K562 (cell line): ENCODE measurements around the gene JPT1. TPM values are rescaled to one million over a fixed set of nuclear protein-coding genes. Genes with fewer than 3 reads are reported as not detected.

Experiments
- CAMTA2 ChIP-seq: fragments of 250-450 bp; sonication (Bioruptor Pico); conservative IDR thresholded peaks from 2 replicates; pipeline ENCODE4 v1.5.1; 2022
- DLX4 ChIP-seq: fragments of 250-450 bp; sonication (Bioruptor Pico); IDR thresholded peaks from 2 replicates; pipeline ENCODE4 v1.6.1; 2021; ENCODE audit warnings: mild to moderate bottlenecking
- FOXK2 ChIP-seq, 2 experiments: fragments of 450-650 bp; IDR thresholded peaks in 1 of 2; conservative IDR thresholded peaks in 1 of 2; 2 replicates each; pipeline ENCODE4 v1.6.1; 2016; ENCODE audit warnings: low read depth in 2 of 2, mild to moderate bottlenecking in 1 of 2
- GATAD2B ChIP-seq: fragments of 450-650 bp; IDR thresholded peaks from 2 replicates; pipeline ENCODE4 v1.6.1; 2017; ENCODE audit warnings: mild to moderate bottlenecking, borderline replicate concordance
- JUNB ChIP-seq: fragments of 450-650 bp; formaldehyde crosslinking; conservative IDR thresholded peaks from 2 replicates; pipeline ENCODE4 v1.4.0; 2020; ENCODE audit warnings: mild to moderate bottlenecking
- MEF2D ChIP-seq: conservative IDR thresholded peaks from 2 replicates; pipeline ENCODE4 v1.6.1; 2016; ENCODE audit warnings: low read depth, missing genetic modification characterization, missing compliant biosample characterization
- MIER1 ChIP-seq: fragments of 450-650 bp; IDR thresholded peaks from 2 replicates; pipeline ENCODE4 v1.6.1; 2016; ENCODE audit warnings: antibody characterized with exemption, mild to moderate bottlenecking, low read depth
- NR2F6 ChIP-seq: fragments of 450-650 bp; formaldehyde crosslinking; IDR thresholded peaks from 2 replicates; pipeline ENCODE4 v1.4.0; 2020; ENCODE audit warnings: mild to moderate bottlenecking
- NR3C1 ChIP-seq: sonication (generic); formaldehyde crosslinking; IDR thresholded peaks from 2 replicates; pipeline ENCODE4 v1.8.1; 2022; ENCODE audit warnings: missing genetic modification reagents
- PML ChIP-seq: IDR thresholded peaks from 2 replicates; pipeline ENCODE4 v1.6.1; 2012; ENCODE audit warnings: low read length, inconsistent platforms
- PYGO2 ChIP-seq: fragments of 450-650 bp; IDR thresholded peaks from 2 replicates; pipeline ENCODE4 v1.6.1; 2016; ENCODE audit warnings: mild to moderate bottlenecking, missing genetic modification characterization, moderate library complexity, missing compliant biosample characterization
- SMAD2 ChIP-seq: fragments of 150-350 bp; IDR thresholded peaks from 2 replicates; pipeline ENCODE4 v1.6.1; 2014; ENCODE audit warnings: low read depth, mild to moderate bottlenecking, low read length
- SMAD3 ChIP-seq: fragments of 450-650 bp; formaldehyde crosslinking; conservative IDR thresholded peaks from 2 replicates; pipeline ENCODE4 v1.4.0; 2020; ENCODE audit warnings: mild to moderate bottlenecking
- SMARCC2 ChIP-seq: fragments of 450-650 bp; IDR thresholded peaks from 2 replicates; pipeline ENCODE4 v1.6.1; 2017; ENCODE audit warnings: antibody characterized with exemption, moderate library complexity, mild to moderate bottlenecking, low read depth
- TARDBP ChIP-seq: fragments of 450-650 bp; IDR thresholded peaks from 2 replicates; pipeline ENCODE4 v1.6.1; 2016
- USF2 ChIP-seq: sonication (generic); formaldehyde crosslinking; IDR thresholded peaks from 2 replicates; pipeline ENCODE4 v1.5.0; 2020; ENCODE audit warnings: missing genetic modification reagents
- ZNF165 ChIP-seq: fragments of 250-450 bp; sonication (Bioruptor Pico); IDR thresholded peaks from 2 replicates; pipeline ENCODE4 v1.4.0; 2020; ENCODE audit warnings: borderline replicate concordance
- ZNF57 ChIP-seq: fragments of 450-650 bp; formaldehyde crosslinking; IDR thresholded peaks from 2 replicates; pipeline ENCODE4 v1.4.0; 2020; ENCODE audit warnings: mild to moderate bottlenecking, moderate library complexity
- polyA plus RNA-seq, 8 experiments: library from polyadenylated mRNA; depleted of rRNA in 4 of 8; stranded (reverse) in 5 of 8; unstranded in 3 of 8; fragments of >200 nt; fragmentation: Nextera tagmentation in 2 of 8; fragmentation: Illumina TruSeq in 1 of 8; extraction: Ambion mirVana in 2 of 8; extraction: Trizol in 1 of 8; gene quantifications; 2 replicates each; pipeline versions ENCODE4 v1.2.1 to v1.2.3, GENCODE V29; 2011 to 2014; ENCODE audit warnings: inconsistent platforms in 1 of 8, missing spikeins in 1 of 8
- total RNA-seq, 7 experiments: library from RNA; depleted of rRNA in 6 of 7; stranded (reverse); fragments of >200 nt in 6 of 7; fragmentation: Illumina TruSeq in 2 of 7; extraction: Trizol in 2 of 7; gene quantifications; 2 replicates each; pipeline versions ENCODE4 v1.2.1 to v1.2.3, GENCODE V29; 2011 to 2021; ENCODE audit warnings: low replicate concordance in 1 of 7
- TF ChIP-seq, protein P1 (sequence below): fragments of 200-800 bp; sonication (Bioruptor generic); IDR thresholded peaks from 2 replicates; pipeline ENCODE4 v1.6.1; 2017; ENCODE audit warnings: missing genetic modification characterization, missing compliant biosample characterization
- TF ChIP-seq, protein P2 (sequence below): fragments of 450-650 bp; IDR thresholded peaks from 2 replicates; pipeline ENCODE4 v1.6.1; 2016; ENCODE audit warnings: borderline replicate concordance
- TF ChIP-seq, protein P3 (sequence below): fragments of 250-450 bp; sonication (Bioruptor Pico); IDR thresholded peaks from 2 replicates; pipeline ENCODE4 v1.8.0; 2022; ENCODE audit warnings: moderate library complexity, mild to moderate bottlenecking, inconsistent platforms
- TF ChIP-seq, protein P4 (sequence below): fragments of 250-450 bp; sonication (Bioruptor Pico); IDR thresholded peaks from 2 replicates; pipeline ENCODE4 v1.5.0; 2021

Gene JPT1
- total and polyA plus RNA-seq, 9 of the 15 experiments (the other 6 are each of a cell fraction or from before 2014, with no cell fraction given) = 56.7 to 292 (median 144) TPM

- TF ChIP-seq, protein P1, sequence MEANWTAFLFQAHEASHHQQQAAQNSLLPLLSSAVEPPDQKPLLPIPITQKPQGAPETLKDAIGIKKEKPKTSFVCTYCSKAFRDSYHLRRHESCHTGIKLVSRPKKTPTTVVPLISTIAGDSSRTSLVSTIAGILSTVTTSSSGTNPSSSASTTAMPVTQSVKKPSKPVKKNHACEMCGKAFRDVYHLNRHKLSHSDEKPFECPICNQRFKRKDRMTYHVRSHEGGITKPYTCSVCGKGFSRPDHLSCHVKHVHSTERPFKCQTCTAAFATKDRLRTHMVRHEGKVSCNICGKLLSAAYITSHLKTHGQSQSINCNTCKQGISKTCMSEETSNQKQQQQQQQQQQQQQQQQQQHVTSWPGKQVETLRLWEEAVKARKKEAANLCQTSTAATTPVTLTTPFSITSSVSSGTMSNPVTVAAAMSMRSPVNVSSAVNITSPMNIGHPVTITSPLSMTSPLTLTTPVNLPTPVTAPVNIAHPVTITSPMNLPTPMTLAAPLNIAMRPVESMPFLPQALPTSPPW = peak; percentile 96
- TF ChIP-seq, protein P2, sequence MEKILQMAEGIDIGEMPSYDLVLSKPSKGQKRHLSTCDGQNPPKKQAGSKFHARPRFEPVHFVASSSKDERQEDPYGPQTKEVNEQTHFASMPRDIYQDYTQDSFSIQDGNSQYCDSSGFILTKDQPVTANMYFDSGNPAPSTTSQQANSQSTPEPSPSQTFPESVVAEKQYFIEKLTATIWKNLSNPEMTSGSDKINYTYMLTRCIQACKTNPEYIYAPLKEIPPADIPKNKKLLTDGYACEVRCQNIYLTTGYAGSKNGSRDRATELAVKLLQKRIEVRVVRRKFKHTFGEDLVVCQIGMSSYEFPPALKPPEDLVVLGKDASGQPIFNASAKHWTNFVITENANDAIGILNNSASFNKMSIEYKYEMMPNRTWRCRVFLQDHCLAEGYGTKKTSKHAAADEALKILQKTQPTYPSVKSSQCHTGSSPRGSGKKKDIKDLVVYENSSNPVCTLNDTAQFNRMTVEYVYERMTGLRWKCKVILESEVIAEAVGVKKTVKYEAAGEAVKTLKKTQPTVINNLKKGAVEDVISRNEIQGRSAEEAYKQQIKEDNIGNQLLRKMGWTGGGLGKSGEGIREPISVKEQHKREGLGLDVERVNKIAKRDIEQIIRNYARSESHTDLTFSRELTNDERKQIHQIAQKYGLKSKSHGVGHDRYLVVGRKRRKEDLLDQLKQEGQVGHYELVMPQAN = no peak
- no peak for TF ChIP-seq PML
- 0 out of 2 replicates have a peak, but pooled peaks have one; percentile 54 for TF ChIP-seq NR3C1 (CRISPR knock-in tag)
- no peak for TF ChIP-seq MIER1
- no peak for TF ChIP-seq NR2F6 (CRISPR knock-in tag)
- TF ChIP-seq, protein P3, sequence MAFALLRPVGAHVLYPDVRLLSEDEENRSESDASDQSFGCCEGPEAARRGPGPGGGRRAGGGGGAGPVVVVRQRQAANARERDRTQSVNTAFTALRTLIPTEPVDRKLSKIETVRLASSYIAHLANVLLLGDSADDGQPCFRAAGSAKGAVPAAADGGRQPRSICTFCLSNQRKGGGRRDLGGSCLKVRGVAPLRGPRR (CRISPR knock-in tag) = 0 out of 2 replicates have a peak, but pooled peaks have one; percentile 67
- 0 out of 4 replicates have a peak, but pooled peaks of 1 of the 2 experiments have one; percentile 17 for TF ChIP-seq FOXK2 (conservative IDR thresholded peaks at IDR 0.05 in 1 of 2, IDR thresholded peaks at IDR 0.05 in 1 of 2; ENCODE audit: low read depth in 2 of 2)
- TF ChIP-seq TARDBP = 0 out of 2 replicates have a peak, but pooled peaks have one; percentile 17
- no peak for TF ChIP-seq USF2 (CRISPR knock-in tag)
- TF ChIP-seq GATAD2B = no peak; the same call in 1 of the 2 replicates
- TF ChIP-seq, protein P4, sequence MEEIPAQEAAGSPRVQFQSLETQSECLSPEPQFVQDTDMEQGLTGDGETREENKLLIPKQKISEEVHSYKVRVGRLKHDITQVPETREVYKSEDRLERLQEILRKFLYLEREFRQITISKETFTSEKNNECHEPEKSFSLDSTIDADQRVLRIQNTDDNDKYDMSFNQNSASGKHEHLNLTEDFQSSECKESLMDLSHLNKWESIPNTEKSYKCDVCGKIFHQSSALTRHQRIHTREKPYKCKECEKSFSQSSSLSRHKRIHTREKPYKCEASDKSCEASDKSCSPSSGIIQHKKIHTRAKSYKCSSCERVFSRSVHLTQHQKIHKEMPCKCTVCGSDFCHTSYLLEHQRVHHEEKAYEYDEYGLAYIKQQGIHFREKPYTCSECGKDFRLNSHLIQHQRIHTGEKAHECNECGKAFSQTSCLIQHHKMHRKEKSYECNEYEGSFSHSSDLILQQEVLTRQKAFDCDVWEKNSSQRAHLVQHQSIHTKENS (CRISPR knock-in tag) = no peak
- TF ChIP-seq SMAD3 (CRISPR knock-in tag) = peak; percentile 73; the same call in 1 of the 2 replicates
- TF ChIP-seq ZNF165 (CRISPR knock-in tag) = no peak
- TF ChIP-seq SMAD2 = no peak
- TF ChIP-seq SMARCC2 = no peak
- TF ChIP-seq JUNB (CRISPR knock-in tag) = no peak
- no peak for TF ChIP-seq PYGO2 (tag)
- TF ChIP-seq DLX4 = no peak
- no peak for TF ChIP-seq ZNF57 (CRISPR knock-in tag)
- peak; percentile 77 for TF ChIP-seq MEF2D (tag)
- 0 out of 2 replicates have a peak, but pooled peaks have one; percentile 9 for TF ChIP-seq CAMTA2
Observed at GRCh38 chr17:75182569-75183436, 28.5 kb upstream of the JPT1 start, which contains the start of gene SUMO2 (continued).
